RPMI8226 (cell line): ENCODE results near the gene SYS1.
A peak's percentile ranks its signal among the peaks of the same experiment; 100 is the strongest.

ENCODE experiments used
- DNase-seq: peaks from one replicate; pipeline ENCODE4 v3.0.0-alpha.2; 2015

SYS1 gene

GRCh38 chr20:45358282-45359068, 4.5 kb upstream of the SYS1 start:
- DNase-seq = no peak

GRCh38 chr20:45359069-45359405, 3.9 kb upstream of the SYS1 start:
- DNase-seq = no peak

- DNase-seq = no peak
Observed at GRCh38 chr20:45359406-45360148, 3.4 kb upstream of the SYS1 start.

GRCh38 chr20:45361793-45362192, 1.2 kb upstream of the SYS1 start:
- no peak for DNase-seq

GRCh38 chr20:45363611-45364492, 896 bp downstream of the SYS1 start:
- DNase-seq = no peak

- DNase-seq = no peak
Observed at GRCh38 chr20:45365444-45365970, 2.6 kb downstream of the SYS1 start.

GRCh38 chr20:45366192-45366591, 3.2 kb downstream of the SYS1 start:
- DNase-seq = no peak

- no peak for DNase-seq
Observed at GRCh38 chr20:45366631-45367030, 3.7 kb downstream of the SYS1 start.

- no peak for DNase-seq
Observed at GRCh38 chr20:45367126-45367525, 4.2 kb downstream of the SYS1 start.

- peak; percentile 87 for DNase-seq
Observed at GRCh38 chr20:45368221-45368980, 5.4 kb downstream of the SYS1 start.

GRCh38 chr20:45370571-45371160, 7.7 kb downstream of the SYS1 start:
- DNase-seq = no peak

- no peak for DNase-seq
Observed at GRCh38 chr20:45372241-45372640, 9.3 kb downstream of the SYS1 start.

- DNase-seq = no peak
Observed at GRCh38 chr20:45372646-45373352, 9.8 kb downstream of the SYS1 start.

GRCh38 chr20:45373353-45374100, 10.6 kb downstream of the SYS1 start:
- peak; percentile 93 for DNase-seq

GRCh38 chr20:45374101-45374467, 11.1 kb downstream of the SYS1 start:
- DNase-seq = no peak

- no peak for DNase-seq
Observed at GRCh38 chr20:45374966-45375365, 12.0 kb downstream of the SYS1 start.

- no peak for DNase-seq
Observed at GRCh38 chr20:45377269-45377668, 14.3 kb downstream of the SYS1 start.

- DNase-seq = no peak
Observed at GRCh38 chr20:45378191-45378590, 15.2 kb downstream of the SYS1 start, which contains the start of gene TP53TG5. TSS of gene TP53TG5 (minus strand) at chr20:45378325. CDS start at chr20:45378236, 89 bp downstream.

GRCh38 chr20:45387274-45387673, 24.3 kb downstream of the SYS1 start:
- DNase-seq = no peak

- DNase-seq = no peak
Observed at GRCh38 chr20:45390931-45391330, 28.0 kb downstream of the SYS1 start.

GRCh38 chr20:45391559-45391958, 28.6 kb downstream of the SYS1 start:
- DNase-seq = no peak
